Smooth muscle cell (in vitro differentiated cells): Measurements from ENCODE around the gene EFHD1. TPM values are rescaled to one million over a fixed set of nuclear protein-coding genes. Genes with fewer than 3 reads are reported as not detected.

Experiments
- DNase-seq: peaks from one replicate; lab custom pipeline; 2025; ENCODE audit not compliant: unreplicated experiment; lab: John Stamatoyannopoulos, UW
- H2AFZ ChIP-seq: fragments of 200-600 bp; sonication (generic); 2 replicates; pipeline ENCODE4 v1.6.0; 2016; ENCODE audit warnings: antibody characterized with exemption, low read depth, mild to moderate bottlenecking
- H3F3A ChIP-seq: fragments of 200-600 bp; sonication (generic); 2 replicates; pipeline ENCODE4 v1.6.0; 2017; ENCODE audit warnings: antibody characterized with exemption, low read depth
- H3K27ac ChIP-seq: fragments of 200-600 bp; sonication (generic); 2 replicates; pipeline ENCODE4 v1.5.1; 2016; ENCODE audit warnings: low read depth, mild to moderate bottlenecking
- H3K27me3 ChIP-seq: fragments of 200-600 bp; sonication (generic); 2 replicates; pipeline ENCODE4 v1.6.1; 2016; ENCODE audit warnings: low read depth, mild to moderate bottlenecking
- H3K36me3 ChIP-seq: fragments of 200-600 bp; sonication (generic); 2 replicates; pipeline ENCODE4 v1.5.1; 2016; ENCODE audit warnings: low read depth
- H3K4me1 ChIP-seq: fragments of 200-600 bp; sonication (generic); 2 replicates; pipeline ENCODE4 v1.5.1; 2016; ENCODE audit warnings: low read depth
- H3K4me2 ChIP-seq: fragments of 200-600 bp; sonication (generic); 2 replicates; pipeline ENCODE4 v1.6.0; 2016; ENCODE audit warnings: mild to moderate bottlenecking
- H3K4me3 ChIP-seq: fragments of 200-600 bp; sonication (generic); 2 replicates; pipeline ENCODE4 v1.5.1; 2016; ENCODE audit warnings: mild to moderate bottlenecking
- H3K79me2 ChIP-seq: fragments of 200-600 bp; sonication (generic); 2 replicates; pipeline ENCODE4 v1.6.0; 2016; ENCODE audit warnings: low read depth, mild to moderate bottlenecking
- H3K9ac ChIP-seq: fragments of 200-600 bp; sonication (generic); 2 replicates; pipeline ENCODE4 v1.6.0; 2016; ENCODE audit warnings: low read depth
- H3K9me3 ChIP-seq: fragments of 200-600 bp; sonication (generic); replicated peaks from 2 replicates; pipeline ENCODE4 v1.5.1; 2016; ENCODE audit warnings: low read depth
- H4K20me1 ChIP-seq: fragments of 200-600 bp; sonication (generic); 2 replicates; pipeline ENCODE4 v1.6.0; 2016; ENCODE audit warnings: low read depth
- CTCF ChIP-seq: fragments of 200-600 bp; sonication (generic); IDR thresholded peaks from 2 replicates; pipeline ENCODE4 v1.5.1; 2017; ENCODE audit warnings: borderline replicate concordance, mild to moderate bottlenecking, antibody characterized with exemption; ENCODE audit not compliant: insufficient read depth, poor library complexity, severe bottlenecking
- WGBS: methylation state at CpG from one replicate; pipeline ENCODE4 v1.1.7; 2016; ENCODE audit warnings: low lambda C conversion rate; 5-methylcytosine and 5-hydroxymethylcytosine counted together
- polyA plus RNA-seq: library from polyadenylated mRNA; unstranded; fragments of >200 nt; fragmentation: Nextera tagmentation; extraction: Ambion mirVana; gene quantifications from 2 replicates; pipeline ENCODE4 v1.2.1, GENCODE V29; 2016
- total RNA-seq: library from RNA; depleted of rRNA; stranded (reverse); fragments of >200 nt; gene quantifications from 2 replicates; pipeline ENCODE4 v1.2.3, GENCODE V29; 2014

The EFHD1 gene
- total and polyA plus RNA-seq, 2 experiments from 2014 or later: 6.4 to 19.2 TPM

- Histone ChIP-seq H3F3A (no peaks in the 10 kb centered on the region), H4K20me1 (no peaks in the 10 kb centered on the region), H3K36me3 (no peaks in the 10 kb centered on the region), H3K4me2 (no peak overlapping the region), H3K4me3 (no peak overlapping the region), H3K27ac (no peak overlapping the region), H3K4me1 (no peaks in the 10 kb centered on the region), H3K9me3 (no peaks in the 10 kb centered on the region), H3K79me2 (no peaks in the 10 kb centered on the region), H3K27me3 (no peaks in the 10 kb centered on the region), H3K9ac (no peak overlapping the region), H2AFZ (no peak overlapping the region)
- 95% methylated on average over 1 of the region's 1 CpG for WGBS
- TF ChIP-seq CTCF: no peak
- no peak for DNase-seq
These were observed 39.2 kb downstream of the EFHD1 start for GRCh38 chr2:232672588-232672987.

GRCh38 chr2:232674491-232674890 lies 41.1 kb downstream of the EFHD1 start:
- TF ChIP-seq CTCF: no peak
- H3K4me1 ChIP-seq: no peaks in the 10 kb centered on the region
- H3K9me3 ChIP-seq: no peaks in the 10 kb centered on the region
- H4K20me1 ChIP-seq: no peaks in the 10 kb centered on the region
- no peaks in the 10 kb centered on the region for H3K27me3 ChIP-seq
- no peak overlapping the region for H2AFZ ChIP-seq
- no peak for DNase-seq
- WGBS: 91% methylated on average over 6 of the region's 6 CpGs
- no peak overlapping the region for H3K9ac ChIP-seq
- H3K36me3 ChIP-seq: no peaks in the 10 kb centered on the region
- no peaks in the 10 kb centered on the region for H3K79me2 ChIP-seq
- no peaks in the 10 kb centered on the region for H3F3A ChIP-seq
- no peak overlapping the region for H3K27ac ChIP-seq
- H3K4me2 ChIP-seq: no peak overlapping the region
- H3K4me3 ChIP-seq: no peak overlapping the region

- Histone ChIP-seq H4K20me1 (no peaks in the 10 kb centered on the region), H2AFZ (no peak overlapping the region), H3K79me2 (no peaks in the 10 kb centered on the region), H3K36me3 (no peaks in the 10 kb centered on the region), H3K4me3 (no peak overlapping the region), H3K27me3 (no peaks in the 10 kb centered on the region), H3K9ac (no peak overlapping the region), H3F3A (no peaks in the 10 kb centered on the region), H3K4me1 (no peaks in the 10 kb centered on the region), H3K9me3 (no peaks in the 10 kb centered on the region), H3K4me2 (no peak overlapping the region), H3K27ac (no peak overlapping the region)
- no peak for TF ChIP-seq CTCF
- 94% methylated on average over 10 of the region's 10 CpGs for WGBS
- DNase-seq: no peak
These were observed 42.0 kb downstream of the EFHD1 start for GRCh38 chr2:232675381-232675780.

GRCh38 chr2:232680006-232680405 lies 46.6 kb downstream of the EFHD1 start:
- Histone ChIP-seq H3K4me1 (no peaks in the 10 kb centered on the region), H3K27ac (no peak overlapping the region), H3K27me3 (no peaks in the 10 kb centered on the region), H3K9me3 (no peaks in the 10 kb centered on the region), H3K79me2 (no peaks in the 10 kb centered on the region), H3F3A (no peaks in the 10 kb centered on the region), H3K9ac (no peak overlapping the region), H3K4me3 (no peak overlapping the region), H4K20me1 (no peaks in the 10 kb centered on the region), H3K36me3 (no peaks in the 10 kb centered on the region), H2AFZ (no peak overlapping the region), H3K4me2 (no peak overlapping the region)
- DNase-seq: no peak
- TF ChIP-seq CTCF: no peak
- WGBS: 92% methylated on average over 7 of the region's 7 CpGs
